Right kidney (tissue), 1 donor: ENCODE measurements around the gene LSAMP.
"Not testable (repeated sequence)": the region's sequence is repeated elsewhere in the genome, so short reads cannot be mapped to it uniquely, and the experiment has no call there.

Experiments
- DNase-seq: peaks from one replicate; pipeline ENCODE4 v3.0.0-alpha.2; 2016

LSAMP gene

GRCh38 chr3:116103868-116104530 lies 341.3 kb downstream of the LSAMP start:
- no peak for DNase-seq

- no peak for DNase-seq
Observed at GRCh38 chr3:116102037-116102436, 343.2 kb downstream of the LSAMP start.

GRCh38 chr3:116097226-116097625 lies 348.1 kb downstream of the LSAMP start:
- no peak for DNase-seq

GRCh38 chr3:116096631-116097030 lies 348.7 kb downstream of the LSAMP start:
- no peak for DNase-seq

GRCh38 chr3:116093374-116093773 lies 351.9 kb downstream of the LSAMP start:
- DNase-seq = no peak

- no peak for DNase-seq
Observed at GRCh38 chr3:116087426-116087825, 357.9 kb downstream of the LSAMP start.

- DNase-seq = no peak
Observed at GRCh38 chr3:116084999-116085791, 360.1 kb downstream of the LSAMP start.

GRCh38 chr3:116083683-116084082 lies 361.6 kb downstream of the LSAMP start:
- DNase-seq = no peak

GRCh38 chr3:116078561-116078960 lies 366.7 kb downstream of the LSAMP start:
- DNase-seq = no peak

GRCh38 chr3:116077557-116077956 lies 367.7 kb downstream of the LSAMP start:
- DNase-seq = no peak

GRCh38 chr3:116077059-116077458 lies 368.2 kb downstream of the LSAMP start:
- no peak for DNase-seq

GRCh38 chr3:116070516-116071278 lies 374.6 kb downstream of the LSAMP start:
- not testable (repeated sequence) for DNase-seq

GRCh38 chr3:116070061-116070460 lies 375.2 kb downstream of the LSAMP start:
- no peak for DNase-seq

GRCh38 chr3:116069024-116069423 lies 376.3 kb downstream of the LSAMP start:
- DNase-seq = no peak

- DNase-seq = no peak
Observed at GRCh38 chr3:116067326-116067725, 378.0 kb downstream of the LSAMP start.

GRCh38 chr3:116065501-116065900 lies 379.8 kb downstream of the LSAMP start:
- no peak for DNase-seq

- DNase-seq = no peak
Observed at GRCh38 chr3:116064646-116065045, 380.6 kb downstream of the LSAMP start.

- DNase-seq = peak; percentile 11
Observed at GRCh38 chr3:116059421-116060096, 385.7 kb downstream of the LSAMP start.

- DNase-seq = no peak
Observed at GRCh38 chr3:116058844-116059243, 386.4 kb downstream of the LSAMP start.

- DNase-seq = no peak
Observed at GRCh38 chr3:116057400-116058006, 387.8 kb downstream of the LSAMP start.

- no peak for DNase-seq
Observed at GRCh38 chr3:116056280-116056679, 389.0 kb downstream of the LSAMP start.

- no peak for DNase-seq
Observed at GRCh38 chr3:116053017-116053416, 392.3 kb downstream of the LSAMP start.
